SU-DHL-6 (cell line): Measurements from ENCODE around the gene CRYBG1.

ENCODE experiments used
- H2AFZ ChIP-seq: fragments of 200-600 bp; sonication (generic); 2 replicates; pipeline ENCODE4 v1.6.1; 2014; ENCODE audit warnings: low read depth, mild to moderate bottlenecking, moderate library complexity, mixed read lengths, antibody characterized with exemption, low read length; ENCODE audit not compliant: severe bottlenecking
- H3F3A ChIP-seq: fragments of 200-600 bp; shearing (Covaris generic); 2 replicates; pipeline ENCODE4 v1.6.0; 2016; ENCODE audit warnings: antibody characterized with exemption, mild to moderate bottlenecking; ENCODE audit not compliant: insufficient read depth
- H3K27ac ChIP-seq: fragments of 200-600 bp; sonication (generic); 2 replicates; pipeline ENCODE4 v1.5.1; 2016; ENCODE audit warnings: low read depth, mild to moderate bottlenecking, low read length, moderate library complexity, mixed read lengths
- H3K27me3 ChIP-seq: fragments of 200-600 bp; sonication (generic), shearing (Covaris generic); 2 replicates; pipeline ENCODE4 v1.6.0; 2014; ENCODE audit warnings: mild to moderate bottlenecking, low read length
- H3K36me3 ChIP-seq: fragments of 200-600 bp; sonication (generic); 2 replicates; pipeline ENCODE4 v1.6.1; 2014; ENCODE audit warnings: mild to moderate bottlenecking, low read length, mixed read lengths
- H3K4me2 ChIP-seq: fragments of 300-600, 200-600 bp; shearing (Covaris generic), sonication (generic); 2 replicates; pipeline ENCODE4 v1.6.0; 2014; ENCODE audit warnings: low read length, low read depth, mild to moderate bottlenecking; ENCODE audit not compliant: poor library complexity, severe bottlenecking
- H3K4me3 ChIP-seq: fragments of 200-600 bp; sonication (generic); 2 replicates; pipeline ENCODE4 v1.5.1; 2014; ENCODE audit warnings: antibody characterized with exemption, low read length, mild to moderate bottlenecking, mixed read lengths; ENCODE audit not compliant: insufficient read depth, poor library complexity, severe bottlenecking
- H3K79me2 ChIP-seq: fragments of 200-600 bp; sonication (generic); 2 replicates; pipeline ENCODE4 v1.6.1; 2014; ENCODE audit warnings: mild to moderate bottlenecking, low read length, moderate library complexity; ENCODE audit not compliant: insufficient read depth
- H3K9ac ChIP-seq: fragments of 200-600 bp; sonication (generic); 2 replicates; pipeline ENCODE4 v1.7.0; 2014; ENCODE audit warnings: mild to moderate bottlenecking, low read length
- H3K9me2 ChIP-seq: fragments of 200-600 bp; sonication (generic); replicated peaks from 2 replicates; pipeline ENCODE4 v1.6.1; 2014; ENCODE audit warnings: low read length; ENCODE audit not compliant: insufficient read depth
- H3K9me3 ChIP-seq: fragments of 200-600 bp; sonication (generic); 2 replicates; pipeline ENCODE4 v1.6.1; 2014; ENCODE audit warnings: low read length, mixed read lengths; ENCODE audit not compliant: insufficient read depth
- H4K20me1 ChIP-seq: fragments of 200-600 bp; sonication (generic); 2 replicates; pipeline ENCODE4 v1.6.1; 2014; ENCODE audit warnings: low read depth, mild to moderate bottlenecking, antibody characterized with exemption, low read length, moderate library complexity, mixed read lengths
- EZH2phosphoT487 ChIP-seq: fragments of 200-600 bp; sonication (generic), shearing (Covaris generic); conservative IDR thresholded peaks from 2 replicates; pipeline ENCODE4 v1.6.1; 2018; ENCODE audit warnings: mild to moderate bottlenecking, antibody characterized with exemption, low read length, moderate library complexity, mixed read lengths
- TF ChIP-seq, protein P1 (sequence below): fragments of 200-600 bp; sonication (generic); IDR thresholded peaks from one replicate; pipeline ENCODE4 v1.5.1; 2017; ENCODE audit warnings: antibody characterized with exemption, mild to moderate bottlenecking, low read length, moderate library complexity; ENCODE audit not compliant: insufficient read depth, poor library complexity, severe bottlenecking

The CRYBG1 gene

DNA sequence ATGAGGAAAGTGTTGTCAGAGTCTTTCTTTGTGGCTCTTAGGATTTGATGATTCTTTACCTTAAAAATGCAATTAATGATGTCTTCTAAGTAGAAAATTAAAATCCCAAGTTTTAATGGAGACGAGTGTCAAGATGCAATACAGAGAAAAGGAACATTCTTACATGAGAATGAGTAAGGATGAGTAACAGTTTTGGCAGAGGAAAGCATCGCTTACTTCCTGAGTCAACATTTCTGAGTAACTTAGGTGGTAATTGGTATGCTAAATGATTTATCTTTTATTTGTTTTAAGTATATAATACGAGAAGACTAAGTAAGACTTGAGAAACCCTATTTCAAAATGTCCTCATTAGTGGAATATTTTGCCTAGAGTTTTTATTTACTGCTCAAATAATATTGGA lies 167.5 kb downstream of the CRYBG1 start:
- TF ChIP-seq, protein P1, sequence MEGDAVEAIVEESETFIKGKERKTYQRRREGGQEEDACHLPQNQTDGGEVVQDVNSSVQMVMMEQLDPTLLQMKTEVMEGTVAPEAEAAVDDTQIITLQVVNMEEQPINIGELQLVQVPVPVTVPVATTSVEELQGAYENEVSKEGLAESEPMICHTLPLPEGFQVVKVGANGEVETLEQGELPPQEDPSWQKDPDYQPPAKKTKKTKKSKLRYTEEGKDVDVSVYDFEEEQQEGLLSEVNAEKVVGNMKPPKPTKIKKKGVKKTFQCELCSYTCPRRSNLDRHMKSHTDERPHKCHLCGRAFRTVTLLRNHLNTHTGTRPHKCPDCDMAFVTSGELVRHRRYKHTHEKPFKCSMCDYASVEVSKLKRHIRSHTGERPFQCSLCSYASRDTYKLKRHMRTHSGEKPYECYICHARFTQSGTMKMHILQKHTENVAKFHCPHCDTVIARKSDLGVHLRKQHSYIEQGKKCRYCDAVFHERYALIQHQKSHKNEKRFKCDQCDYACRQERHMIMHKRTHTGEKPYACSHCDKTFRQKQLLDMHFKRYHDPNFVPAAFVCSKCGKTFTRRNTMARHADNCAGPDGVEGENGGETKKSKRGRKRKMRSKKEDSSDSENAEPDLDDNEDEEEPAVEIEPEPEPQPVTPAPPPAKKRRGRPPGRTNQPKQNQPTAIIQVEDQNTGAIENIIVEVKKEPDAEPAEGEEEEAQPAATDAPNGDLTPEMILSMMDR, result no peak
- TF ChIP-seq EZH2phosphoT487, result no peak
- Histone ChIP-seq H3K4me2 (no peak overlapping the region), H3K79me2 (peaks cover 41% of the 10 kb centered on the region)

GRCh38 chr6:106528521-106528920 lies 168.0 kb downstream of the CRYBG1 start:
- no peak for TF ChIP-seq EZH2phosphoT487
- TF ChIP-seq, protein P1, result no peak
- H3K4me2 ChIP-seq, result no peak overlapping the region
- H3K9me3 ChIP-seq, result no peaks in the 10 kb centered on the region
- H4K20me1 ChIP-seq, result no peaks in the 10 kb centered on the region
- H3K9me2 ChIP-seq, result no peaks in the 10 kb centered on the region
- H3K27me3 ChIP-seq, result no peaks in the 10 kb centered on the region
- H2AFZ ChIP-seq, result no peak overlapping the region
- no peak overlapping the region for H3K27ac ChIP-seq
- H3K79me2 ChIP-seq, result peaks cover 36% of the 10 kb centered on the region
- H3F3A ChIP-seq, result peaks cover 46% of the 10 kb centered on the region
- H3K9ac ChIP-seq, result no peak overlapping the region
- H3K4me3 ChIP-seq, result no peak overlapping the region
- H3K36me3 ChIP-seq, result peaks cover 74% of the 10 kb centered on the region

More for the DNA sequence above, 167.5 kb downstream of the CRYBG1 start:
- Histone ChIP-seq H3F3A (peaks cover 51% of the 10 kb centered on the region), H3K9me3 (no peaks in the 10 kb centered on the region), H3K27ac (no peak overlapping the region), H3K9me2 (no peaks in the 10 kb centered on the region), H3K9ac (no peak overlapping the region), H3K27me3 (no peaks in the 10 kb centered on the region), H4K20me1 (no peaks in the 10 kb centered on the region), H3K36me3 (peaks cover 69% of the 10 kb centered on the region), H3K4me3 (no peak overlapping the region), H2AFZ (no peak overlapping the region)

GRCh38 chr6:106529438-106529837 lies 168.9 kb downstream of the CRYBG1 start:
- Histone ChIP-seq H3K36me3 (peaks cover 76% of the 10 kb centered on the region), H3K27ac (no peak overlapping the region)

DNA sequence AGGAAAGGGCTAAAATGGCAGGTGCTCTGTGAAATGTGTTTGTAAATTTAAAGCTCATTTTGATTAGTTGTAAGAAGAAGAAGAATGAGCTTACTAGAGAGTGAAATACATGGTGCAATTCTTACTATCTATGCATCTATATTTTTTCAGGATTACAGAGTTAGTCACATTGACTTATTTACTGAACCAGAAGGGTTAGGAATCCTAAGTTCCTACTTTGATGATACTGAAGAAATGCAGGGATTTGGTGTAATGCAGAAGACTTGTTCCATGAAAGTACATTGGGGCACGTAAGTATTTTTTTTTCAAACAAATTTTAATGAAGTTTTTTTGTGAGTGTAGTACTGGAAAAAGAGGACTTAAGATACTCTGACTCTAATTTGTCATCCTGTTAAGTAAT lies 169.5 kb downstream of the CRYBG1 start:
- no peak for TF ChIP-seq EZH2phosphoT487
- TF ChIP-seq, protein P1, result no peak
- Histone ChIP-seq H3K36me3 (peaks cover 76% of the 10 kb centered on the region), H3K79me2 (peaks cover 21% of the 10 kb centered on the region; the same call in 1 of the 2 replicates), H3K9me2 (no peaks in the 10 kb centered on the region), H3F3A (peaks cover 32% of the 10 kb centered on the region), H2AFZ (no peak overlapping the region), H4K20me1 (no peaks in the 10 kb centered on the region), H3K9ac (no peak overlapping the region), H3K27me3 (no peaks in the 10 kb centered on the region), H3K4me3 (no peak overlapping the region), H3K9me3 (no peaks in the 10 kb centered on the region), H3K27ac (no peak overlapping the region), H3K4me2 (no peak overlapping the region)

More at GRCh38 chr6:106529438-106529837, 168.9 kb downstream of the CRYBG1 start:
- Histone ChIP-seq H3K9ac (no peak overlapping the region), H3K4me3 (no peak overlapping the region), H3K27me3 (no peaks in the 10 kb centered on the region), H3F3A (peaks cover 38% of the 10 kb centered on the region), H3K4me2 (no peak overlapping the region), H3K9me3 (no peaks in the 10 kb centered on the region), H3K79me2 (peaks cover 26% of the 10 kb centered on the region; the same call in 1 of the 2 replicates), H4K20me1 (no peaks in the 10 kb centered on the region), H3K9me2 (no peaks in the 10 kb centered on the region), H2AFZ (no peak overlapping the region)
- TF ChIP-seq EZH2phosphoT487, result no peak
